ENCODE measurements around the gene FSTL4. TPM values are rescaled to one million over a fixed set of nuclear protein-coding genes. Genes with fewer than 3 reads are reported as not detected.

The FSTL4 gene
- total RNA-seq, 4 donors from 2014 or later, result 0.41 TPM; not detected in 3

DNA sequence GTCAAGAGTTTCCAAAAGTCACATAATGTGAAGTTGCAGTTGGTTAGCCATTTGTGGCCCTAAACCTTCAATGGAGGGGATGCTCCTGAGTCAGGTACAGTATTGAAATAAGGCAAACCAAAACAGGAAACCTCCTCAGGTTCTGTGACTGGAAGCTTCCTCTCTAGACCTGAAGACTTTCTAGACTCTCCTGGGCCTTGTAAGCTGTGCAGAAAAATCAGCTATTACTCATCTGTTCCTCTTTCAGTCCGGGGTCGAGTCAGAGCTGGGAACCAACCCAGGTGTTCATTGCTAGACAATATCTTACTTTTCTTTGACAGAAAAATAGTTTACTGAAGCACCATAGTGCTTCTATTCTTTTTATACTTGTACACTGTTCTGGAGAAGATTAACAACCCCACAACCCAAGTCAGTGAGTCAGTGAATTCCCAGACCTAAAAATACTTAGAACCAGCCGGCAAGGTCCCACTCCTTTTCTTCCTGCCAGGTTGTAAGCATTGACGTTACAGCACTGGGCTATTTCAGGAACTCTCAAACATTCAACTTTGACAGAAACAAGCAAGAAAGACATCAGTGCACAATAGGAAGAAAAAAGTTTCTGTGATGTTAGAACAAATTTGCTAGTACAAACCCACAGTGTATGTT lies 47.3 kb downstream of the FSTL4 start:
- Histone ChIP-seq H3K9me3 (no peaks in the 10 kb centered on the region), H3K27ac (no peak overlapping the region), H3K4me1 (no peaks in the 10 kb centered on the region), H3K4me3 (no peak overlapping the region), H3K27me3 (no peaks in the 10 kb centered on the region), H3K36me3 (no peaks in the 10 kb centered on the region)
- DNase-seq, result no peak
- TF ChIP-seq, protein P1, sequence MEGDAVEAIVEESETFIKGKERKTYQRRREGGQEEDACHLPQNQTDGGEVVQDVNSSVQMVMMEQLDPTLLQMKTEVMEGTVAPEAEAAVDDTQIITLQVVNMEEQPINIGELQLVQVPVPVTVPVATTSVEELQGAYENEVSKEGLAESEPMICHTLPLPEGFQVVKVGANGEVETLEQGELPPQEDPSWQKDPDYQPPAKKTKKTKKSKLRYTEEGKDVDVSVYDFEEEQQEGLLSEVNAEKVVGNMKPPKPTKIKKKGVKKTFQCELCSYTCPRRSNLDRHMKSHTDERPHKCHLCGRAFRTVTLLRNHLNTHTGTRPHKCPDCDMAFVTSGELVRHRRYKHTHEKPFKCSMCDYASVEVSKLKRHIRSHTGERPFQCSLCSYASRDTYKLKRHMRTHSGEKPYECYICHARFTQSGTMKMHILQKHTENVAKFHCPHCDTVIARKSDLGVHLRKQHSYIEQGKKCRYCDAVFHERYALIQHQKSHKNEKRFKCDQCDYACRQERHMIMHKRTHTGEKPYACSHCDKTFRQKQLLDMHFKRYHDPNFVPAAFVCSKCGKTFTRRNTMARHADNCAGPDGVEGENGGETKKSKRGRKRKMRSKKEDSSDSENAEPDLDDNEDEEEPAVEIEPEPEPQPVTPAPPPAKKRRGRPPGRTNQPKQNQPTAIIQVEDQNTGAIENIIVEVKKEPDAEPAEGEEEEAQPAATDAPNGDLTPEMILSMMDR (IDR thresholded peaks at IDR 0.05), result no peak
- TF ChIP-seq POLR2A (IDR thresholded peaks at IDR 0.05), result no peak
- intact Hi-C loops (cut with DNase I; ENCODE audit: low total_unique reads), result no loop called here

DNA sequence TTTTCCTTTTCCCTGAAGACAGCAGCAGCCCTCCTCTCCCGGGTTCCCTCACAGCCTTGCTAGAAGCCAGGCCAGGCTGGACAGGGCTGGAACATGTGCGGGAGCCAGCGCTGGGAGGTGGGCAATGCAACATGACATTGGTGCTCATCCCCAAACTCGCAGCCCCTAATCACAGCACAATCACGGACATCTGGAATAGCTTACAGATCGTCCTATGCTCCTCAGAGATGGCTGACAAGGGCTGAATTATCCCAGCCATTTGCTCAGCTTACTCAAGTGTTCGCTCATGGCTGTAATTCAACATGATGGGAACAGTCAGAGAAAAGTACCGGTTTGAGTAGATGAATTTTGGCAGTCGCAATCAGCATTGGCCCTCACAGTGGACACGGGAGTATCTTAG lies 49.8 kb downstream of the FSTL4 start:
- H3K27me3 ChIP-seq, result no peaks in the 10 kb centered on the region
- DNase-seq, result no peak
- H3K4me1 ChIP-seq, result no peaks in the 10 kb centered on the region
- no peak overlapping the region for H3K27ac ChIP-seq
- intact Hi-C loops (cut with DNase I; ENCODE audit: low total_unique reads), result no loop called here
- no peaks in the 10 kb centered on the region for H3K36me3 ChIP-seq
- TF ChIP-seq, protein P1 (IDR thresholded peaks at IDR 0.05), result no peak
- no peak overlapping the region for H3K4me3 ChIP-seq
- no peaks in the 10 kb centered on the region for H3K9me3 ChIP-seq

DNA sequence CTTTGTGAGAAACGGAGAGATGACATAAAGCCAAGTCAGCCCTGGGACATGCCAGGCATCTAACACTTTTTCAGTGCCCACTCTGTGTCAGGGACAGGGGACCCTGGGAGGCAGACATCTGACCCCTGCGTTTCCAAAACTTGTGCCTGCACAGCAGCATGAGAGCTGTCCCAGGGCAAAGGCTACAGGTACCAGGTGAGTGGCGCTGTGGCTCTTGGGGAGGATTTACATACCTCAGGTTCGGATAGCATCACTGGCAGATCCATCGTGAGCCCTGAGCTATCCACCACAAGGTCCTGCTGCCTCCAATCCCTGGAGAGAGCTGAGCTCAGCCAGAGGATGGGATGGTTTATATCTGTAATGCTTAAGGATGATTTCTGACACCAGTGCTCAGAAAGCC lies 52.4 kb downstream of the FSTL4 start:
- Histone ChIP-seq H3K4me3 (no peak overlapping the region), H3K27ac (no peak overlapping the region), H3K9me3 (no peaks in the 10 kb centered on the region), H3K36me3 (no peaks in the 10 kb centered on the region), H3K27me3 (no peaks in the 10 kb centered on the region), H3K4me1 (no peaks in the 10 kb centered on the region)
- TF ChIP-seq, protein P1 (IDR thresholded peaks at IDR 0.05), result no peak
- no peak for TF ChIP-seq POLR2A (IDR thresholded peaks at IDR 0.05)
- no peak for DNase-seq
- intact Hi-C loops (cut with DNase I; ENCODE audit: low total_unique reads), result no loop called here

DNA sequence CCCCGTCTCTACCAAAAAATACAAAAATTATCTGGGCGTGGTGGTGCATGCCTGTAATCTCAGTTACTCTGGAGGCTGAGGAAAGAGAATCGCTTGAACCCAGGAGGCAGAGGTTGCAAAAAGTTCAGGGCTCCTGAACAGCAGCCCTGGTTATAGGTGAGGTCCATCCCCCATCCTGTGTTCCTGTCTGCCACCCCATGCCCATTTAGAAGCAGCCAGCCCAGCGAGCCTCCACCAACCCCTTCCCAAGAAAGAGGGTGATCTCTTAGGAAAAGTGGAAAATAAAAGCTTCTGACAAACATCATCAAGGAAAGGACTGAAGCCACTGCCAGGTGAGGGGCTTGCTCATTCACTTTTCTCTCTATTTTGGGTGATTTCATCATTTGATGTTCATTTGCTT lies 55.8 kb downstream of the FSTL4 start:
- TF ChIP-seq POLR2A (IDR thresholded peaks at IDR 0.05), result no peak
- TF ChIP-seq, protein P1 (IDR thresholded peaks at IDR 0.05), result no peak
- DNase-seq, result no peak
- H3K9me3 ChIP-seq, result no peaks in the 10 kb centered on the region
- intact Hi-C loops (cut with DNase I; ENCODE audit: low total_unique reads), result no loop called here
- no peak overlapping the region for H3K4me3 ChIP-seq
- no peak overlapping the region for H3K27ac ChIP-seq
- no peaks in the 10 kb centered on the region for H3K27me3 ChIP-seq
- no peaks in the 10 kb centered on the region for H3K4me1 ChIP-seq
- H3K36me3 ChIP-seq, result no peaks in the 10 kb centered on the region

DNA sequence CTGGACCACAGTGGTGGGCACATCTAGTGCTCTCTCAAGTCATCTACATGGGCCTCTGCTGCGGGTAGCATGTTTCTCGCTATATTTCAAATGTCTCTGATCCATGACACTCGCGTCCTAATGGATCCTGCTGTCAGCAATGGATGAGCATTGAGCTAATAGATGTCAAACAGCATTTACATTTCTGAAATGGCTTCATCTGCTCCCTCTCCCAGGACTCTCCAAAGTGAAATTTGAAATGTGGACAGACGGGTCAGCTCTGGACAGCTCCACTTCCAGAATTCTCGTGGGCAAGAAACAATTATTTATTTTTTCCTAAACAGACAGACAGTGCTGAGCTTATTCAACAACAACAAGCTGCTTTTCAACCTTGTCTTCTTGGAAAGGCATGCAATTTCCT lies 58.1 kb downstream of the FSTL4 start:
- no peaks in the 10 kb centered on the region for H3K36me3 ChIP-seq
- DNase-seq, result no peak
- no peak overlapping the region for H3K4me3 ChIP-seq
- intact Hi-C loops (cut with DNase I; ENCODE audit: low total_unique reads), result no loop called here
- H3K4me1 ChIP-seq, result no peaks in the 10 kb centered on the region
- H3K9me3 ChIP-seq, result no peaks in the 10 kb centered on the region
- no peak overlapping the region for H3K27ac ChIP-seq
- no peaks in the 10 kb centered on the region for H3K27me3 ChIP-seq
- TF ChIP-seq, protein P1 (IDR thresholded peaks at IDR 0.05), result no peak
- TF ChIP-seq POLR2A (IDR thresholded peaks at IDR 0.05), result no peak

Measured in uterus (tissue), 4 donors.